Skin epidermis (tissue), 12 donors: Measurements from ENCODE around the gene PIEZO2.
"Not testable (repeated sequence)": the region's sequence is repeated elsewhere in the genome, so short reads cannot be mapped to it uniquely, and the experiment has no call there.

Experiments used
- H3K27ac ChIP-seq, 21 experiments: fragments of 200-600 bp; sonication (generic) in 11 of 21; one replicate each; pipeline ENCODE4 v1.5.0; 2020; ENCODE audit warnings: mild to moderate bottlenecking in 3 of 21, inconsistent platforms in 2 of 21, moderate library complexity in 2 of 21
- H3K4me3 ChIP-seq, 7 experiments: fragments of 200-600 bp; sonication (generic) in 2 of 7; one replicate each; pipeline ENCODE4 v1.5.0; 2020; ENCODE audit warnings: inconsistent platforms in 2 of 7, mild to moderate bottlenecking in 2 of 7, moderate library complexity in 1 of 7

The PIEZO2 gene

DNA sequence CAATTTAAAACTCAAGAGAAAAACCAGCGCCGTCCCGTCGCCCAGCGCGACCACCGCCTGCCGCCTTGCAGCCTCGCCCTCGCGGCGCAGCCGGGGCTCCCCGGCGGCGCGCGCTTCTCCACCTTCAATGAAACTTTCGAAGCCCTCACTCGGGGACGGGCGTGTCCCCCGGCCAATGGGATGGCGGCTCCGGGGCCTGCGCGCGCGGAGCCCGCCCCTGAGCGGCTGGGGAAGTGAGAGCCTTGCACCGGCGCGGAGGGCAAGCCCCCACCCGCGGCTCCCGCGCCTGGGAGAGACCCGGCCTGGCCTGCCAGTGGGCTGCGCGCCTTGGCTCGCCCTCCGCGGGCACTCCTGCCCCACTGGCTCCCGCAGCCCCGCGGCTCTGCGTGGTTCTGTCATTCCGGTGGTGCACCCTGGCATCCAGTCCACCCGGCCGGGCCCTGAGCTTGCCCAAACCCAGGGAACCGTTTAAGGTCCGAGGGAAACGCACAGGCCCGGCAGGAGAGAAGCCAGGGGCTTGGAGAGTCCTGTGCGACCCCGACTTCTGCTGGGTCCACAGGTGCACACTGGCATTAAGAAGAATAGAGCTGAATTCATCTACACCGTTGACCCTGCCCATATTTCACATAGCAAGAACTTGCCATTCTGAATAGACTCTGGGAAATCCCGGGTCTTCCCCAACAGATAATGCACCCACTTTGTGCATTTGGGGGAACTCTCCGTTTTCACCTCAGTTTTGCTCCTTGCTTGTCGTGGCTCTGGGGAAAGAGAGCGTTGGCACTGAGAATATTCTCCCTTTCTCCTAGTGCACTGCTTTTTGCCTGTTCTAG is at the start of gene PIEZO2:
Gene PIEZO2, minus strand, starts transcription at position 129 of the 830 bp plus-strand sequence. CDS start 981 bp downstream, outside the sequence.
- Histone ChIP-seq H3K4me3 (peak within 1 kb of the TSS; percentile 7 to 43 (median 23)), H3K27ac (peak within 1 kb of the TSS in 5 of 21 experiments; percentile 1 to 54 (median 13))

DNA sequence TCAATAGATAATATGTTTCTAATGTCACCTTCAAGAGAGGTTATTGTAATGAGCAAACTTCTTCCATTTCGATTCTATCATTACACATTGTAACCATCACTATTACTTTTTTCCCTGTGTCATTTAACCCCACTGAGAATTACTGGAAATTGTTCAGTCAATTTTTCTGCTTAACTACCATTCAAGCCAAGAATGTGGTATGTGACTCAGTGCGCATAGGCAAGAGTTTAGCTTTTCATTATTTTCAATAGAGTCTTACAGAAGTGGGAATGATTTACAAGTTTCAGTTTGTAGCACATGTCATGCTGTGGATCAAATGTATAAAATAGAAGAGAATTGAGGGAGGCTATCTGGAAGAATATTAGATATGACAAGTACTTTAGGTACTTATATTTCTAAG is 34.3 kb upstream of the PIEZO2 start:
- no peak overlapping the region for H3K27ac ChIP-seq
- no peak overlapping the region for H3K4me3 ChIP-seq

DNA sequence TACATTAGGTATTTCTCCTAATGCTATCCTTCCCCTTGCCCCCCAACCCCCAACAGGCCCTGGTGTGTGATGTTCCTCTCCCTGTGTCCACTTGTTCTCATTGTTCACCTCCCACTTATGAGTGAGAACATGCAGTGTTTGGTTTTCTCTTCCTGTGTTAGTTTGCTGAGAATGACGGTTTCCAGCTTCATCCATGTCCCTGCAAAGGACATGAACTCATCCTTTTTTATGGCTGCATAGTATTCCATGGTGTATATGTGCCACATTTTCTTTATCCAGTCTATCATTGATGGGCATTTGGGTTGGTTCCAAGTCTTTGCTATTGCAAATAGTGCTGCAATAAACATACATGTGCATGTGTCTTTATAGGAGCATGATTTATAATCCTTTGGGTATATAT is 32.3 kb upstream of the PIEZO2 start:
- H3K27ac ChIP-seq, H3K4me3 ChIP-seq: not testable (repeated sequence)

DNA sequence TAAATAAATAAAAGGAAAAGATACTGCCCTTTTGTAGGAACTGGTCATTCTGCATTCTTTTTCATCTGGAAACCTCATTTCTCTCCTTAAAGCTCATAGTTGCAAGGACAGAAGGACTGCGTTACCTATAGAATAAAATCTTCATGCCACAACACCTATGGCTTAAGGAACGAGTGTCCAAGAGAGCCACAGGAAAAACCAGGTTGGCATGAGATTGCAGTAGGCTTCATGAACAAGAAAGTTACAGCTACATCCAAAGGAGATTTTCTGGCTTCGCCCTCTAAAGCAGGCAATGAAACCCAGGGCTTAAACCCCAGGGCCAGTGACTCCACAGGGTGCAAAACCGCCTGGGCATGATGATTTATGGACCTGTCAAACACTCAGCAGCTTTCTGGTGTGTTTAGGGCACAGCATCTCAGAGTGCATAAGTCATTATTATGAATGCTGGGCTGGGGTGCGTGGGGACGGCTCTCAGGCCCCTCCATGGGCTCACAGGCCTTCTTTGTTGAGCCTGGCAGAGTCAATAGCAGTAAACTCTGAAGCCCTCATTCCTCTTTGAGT is 30.7 kb upstream of the PIEZO2 start:
- H3K27ac ChIP-seq, result peak overlapping the region in 1 of 21 experiments; percentile 34
- no peak overlapping the region for H3K4me3 ChIP-seq

DNA sequence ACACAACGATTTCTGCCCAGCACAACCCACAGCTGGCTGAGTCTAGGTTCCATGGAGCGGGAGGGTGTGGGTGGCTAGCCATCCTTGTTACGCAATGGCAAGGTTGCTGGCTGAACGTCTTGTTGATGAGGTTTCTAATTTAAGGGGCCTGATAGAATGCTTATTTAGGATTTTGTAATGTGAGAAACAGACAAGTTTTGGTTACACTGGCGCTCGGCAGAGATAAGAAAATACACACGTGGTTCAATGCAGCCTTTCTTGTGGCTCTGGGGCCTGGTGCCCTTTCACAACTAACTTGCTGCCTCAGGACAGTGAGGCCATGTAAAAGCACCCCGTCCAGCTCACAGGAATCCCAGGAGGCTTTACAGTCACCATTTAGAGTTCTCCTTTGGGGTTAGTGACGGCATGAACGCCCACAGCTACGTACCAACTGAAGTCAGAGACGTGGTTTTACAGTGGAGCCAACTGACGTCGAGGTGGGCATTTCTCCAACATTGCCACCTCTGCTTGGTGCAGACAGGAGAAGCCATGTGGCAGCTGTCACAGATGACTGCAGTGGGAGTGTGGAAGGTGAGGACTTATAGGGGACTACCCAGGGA is 29.7 kb upstream of the PIEZO2 start:
- Histone ChIP-seq H3K4me3 (no peak overlapping the region), H3K27ac (peak overlapping the region in 6 of 21 experiments; percentile 4 to 60 (median 28))

DNA sequence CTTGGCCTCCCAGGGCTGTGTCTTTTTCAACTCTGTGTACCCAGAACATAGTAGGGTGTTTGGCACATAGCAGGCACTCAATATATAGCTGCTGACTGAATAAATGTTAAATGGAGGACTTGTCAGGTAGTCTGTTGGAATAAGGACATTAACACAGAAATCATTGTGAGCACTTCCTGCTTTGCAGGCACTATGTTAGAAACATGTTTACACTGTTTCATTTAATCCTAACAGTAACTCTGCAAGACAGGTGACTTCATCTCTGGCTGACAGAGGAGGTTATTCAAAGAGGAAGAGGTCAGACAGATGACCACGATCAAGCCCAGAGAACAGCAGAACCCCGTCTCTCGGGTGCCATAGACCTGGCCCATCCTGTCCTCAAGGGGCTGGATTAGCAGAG is 28.0 kb upstream of the PIEZO2 start:
- H3K4me3 ChIP-seq, result no peak overlapping the region
- H3K27ac ChIP-seq, result peak overlapping the region in 1 of 21 experiments; percentile 14

DNA sequence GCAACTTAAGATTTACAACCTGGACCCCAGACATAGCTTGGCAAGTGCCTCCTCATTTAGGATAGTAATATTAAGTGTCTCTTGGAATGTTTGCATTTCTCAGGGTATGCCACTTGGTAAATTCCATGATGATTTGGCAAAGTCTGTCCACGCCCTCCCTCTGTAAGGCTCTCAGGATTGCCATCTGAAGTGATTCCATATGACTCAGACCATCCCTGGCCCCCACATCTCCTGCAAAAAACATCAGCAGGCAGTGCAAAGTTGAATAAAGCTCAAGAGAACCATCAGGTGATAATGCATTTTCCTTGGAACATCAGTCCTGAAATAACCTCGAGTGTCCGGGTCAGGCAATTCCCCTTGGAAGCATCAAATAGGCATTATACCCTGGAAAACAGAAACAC is 27.1 kb upstream of the PIEZO2 start:
- Histone ChIP-seq H3K4me3 (no peak overlapping the region), H3K27ac (peak overlapping the region in 3 of 21 experiments; percentile 52 to 83 (median 74))

DNA sequence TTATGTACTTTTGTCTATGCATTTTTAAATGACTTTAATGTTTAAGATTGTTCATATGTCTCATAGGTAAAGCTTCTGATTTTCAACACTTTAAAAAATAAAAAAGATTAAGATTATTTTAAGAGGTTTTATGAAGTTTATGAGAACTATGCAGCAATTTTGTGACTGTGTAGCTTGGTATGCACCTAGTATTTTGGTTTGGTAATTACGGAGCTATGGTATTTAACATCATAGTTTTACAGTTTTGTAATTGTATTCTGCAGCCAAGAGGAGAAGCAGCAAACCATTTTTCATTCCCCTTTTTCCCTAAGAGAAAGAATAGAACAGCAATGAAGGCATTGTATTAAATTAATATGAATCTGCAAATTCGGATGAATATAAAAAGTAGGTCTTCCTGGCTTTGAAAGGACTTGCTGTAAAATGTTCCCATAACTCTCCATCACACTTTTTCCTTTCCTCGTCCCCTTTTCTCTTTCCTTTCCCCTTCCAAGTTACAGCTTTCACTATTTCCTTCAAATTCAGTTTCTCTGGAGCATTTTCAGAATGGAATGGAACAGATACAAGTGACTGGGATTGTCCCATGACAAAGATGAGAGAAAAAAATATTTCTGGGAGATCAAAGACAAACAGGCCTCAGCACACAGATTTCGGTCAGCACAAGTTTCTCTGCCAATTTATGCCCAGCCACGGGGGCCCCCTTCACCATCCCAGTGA is 26.1 kb upstream of the PIEZO2 start:
- peak overlapping the region in 8 of 21 experiments; percentile 7 to 83 (median 58) for H3K27ac ChIP-seq
- no peak overlapping the region for H3K4me3 ChIP-seq

DNA sequence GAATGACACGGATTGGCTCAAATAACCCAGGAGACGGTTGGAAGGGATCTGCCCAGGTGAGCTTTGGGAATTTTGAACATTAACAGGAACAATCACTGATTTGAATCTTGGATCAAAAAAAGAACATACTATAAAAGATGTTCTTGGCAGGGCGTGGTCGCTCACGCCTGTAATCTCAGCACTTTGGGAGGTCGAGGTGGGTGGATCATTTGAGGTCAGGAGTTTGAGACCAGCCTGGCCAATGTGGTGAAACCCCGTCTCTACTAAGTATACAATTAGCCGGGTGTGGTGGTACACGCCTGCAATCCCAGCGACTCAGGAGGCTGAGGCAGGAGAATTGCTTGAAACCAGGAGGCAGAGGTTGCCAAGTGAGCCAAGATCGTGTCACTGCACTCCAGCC is 24.8 kb upstream of the PIEZO2 start:
- not testable (repeated sequence) for H3K4me3 ChIP-seq, H3K27ac ChIP-seq

DNA sequence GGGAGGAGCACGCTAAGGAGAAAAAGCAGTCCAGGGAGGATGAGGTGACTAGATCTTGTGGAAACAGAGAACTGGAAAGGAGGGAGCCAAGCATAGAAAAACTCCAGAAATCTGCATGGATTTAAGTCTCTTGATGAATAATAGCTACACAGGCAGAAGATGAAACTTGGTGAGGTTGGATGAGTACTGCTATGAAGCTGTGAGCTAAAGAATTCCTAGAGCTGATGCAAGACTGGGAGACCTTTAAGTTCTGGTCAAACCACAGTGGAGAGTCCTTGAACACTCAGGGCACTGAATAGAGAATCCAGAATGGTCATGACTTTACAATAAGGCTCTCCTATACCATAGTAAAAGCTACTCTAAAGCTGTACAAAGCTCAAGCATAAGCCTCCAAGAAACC is 18.4 kb upstream of the PIEZO2 start:
- Histone ChIP-seq H3K27ac (no peak overlapping the region), H3K4me3 (no peak overlapping the region)

DNA sequence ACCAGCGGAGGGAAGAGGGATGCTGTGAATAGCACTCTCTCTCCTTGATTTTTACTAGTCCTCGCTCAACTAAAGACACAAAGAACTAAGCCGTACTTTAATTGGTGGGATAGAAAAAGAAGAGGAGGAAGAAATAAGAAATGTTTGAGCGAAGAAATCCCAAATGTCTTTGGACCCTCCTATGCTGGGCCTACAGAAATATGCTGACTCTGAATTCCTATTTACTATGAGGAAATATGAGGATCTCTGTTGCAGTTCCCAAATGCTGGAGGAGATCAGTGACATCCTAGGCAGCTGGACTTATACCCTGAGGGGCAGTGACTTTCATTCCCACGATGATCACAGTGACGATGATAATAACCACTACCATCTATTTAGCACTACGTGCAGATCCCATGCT is 16.6 kb upstream of the PIEZO2 start:
- no peak overlapping the region for H3K27ac ChIP-seq
- no peak overlapping the region for H3K4me3 ChIP-seq

DNA sequence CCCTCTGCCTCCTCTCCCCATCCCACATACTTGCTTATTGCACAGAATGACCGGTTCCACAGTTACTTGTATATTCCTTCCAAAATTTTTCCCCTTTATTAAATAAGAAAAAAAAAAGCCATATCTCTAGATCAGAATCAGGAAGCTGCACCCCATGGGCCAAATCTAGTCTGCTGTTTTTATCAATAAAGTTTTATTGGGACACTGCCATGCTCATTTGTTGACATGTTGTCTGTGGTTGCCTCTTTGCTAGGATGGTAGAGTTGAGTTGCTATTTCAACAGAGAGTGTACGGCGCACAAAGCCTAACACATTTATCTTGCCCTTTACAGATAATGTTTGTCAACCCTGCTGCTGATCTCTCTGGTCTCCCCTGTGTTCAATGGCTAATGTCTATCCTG is 15.8 kb upstream of the PIEZO2 start:
- H3K4me3 ChIP-seq, result no peak overlapping the region
- H3K27ac ChIP-seq, result no peak overlapping the region

DNA sequence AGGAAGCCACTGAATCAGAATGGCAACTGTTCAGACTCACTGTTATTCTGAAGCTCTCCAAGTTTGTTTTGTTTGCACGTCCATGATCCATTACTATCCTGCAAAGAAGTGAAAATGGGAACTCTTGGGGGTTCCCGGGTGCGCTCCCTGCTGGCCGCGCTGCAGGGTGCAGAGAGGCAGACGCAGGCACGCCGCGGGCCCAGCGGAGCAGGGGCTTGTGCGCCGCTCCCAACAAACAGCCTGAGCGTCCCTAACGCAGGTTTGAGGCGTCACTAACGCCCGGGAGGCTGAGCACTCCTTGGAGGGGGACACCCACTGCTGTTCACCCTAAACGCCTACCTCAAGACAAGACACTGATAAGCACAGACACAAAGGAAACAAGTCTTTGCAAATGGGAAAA is 14.3 kb upstream of the PIEZO2 start:
- Histone ChIP-seq H3K27ac (no peak overlapping the region), H3K4me3 (no peak overlapping the region)

DNA sequence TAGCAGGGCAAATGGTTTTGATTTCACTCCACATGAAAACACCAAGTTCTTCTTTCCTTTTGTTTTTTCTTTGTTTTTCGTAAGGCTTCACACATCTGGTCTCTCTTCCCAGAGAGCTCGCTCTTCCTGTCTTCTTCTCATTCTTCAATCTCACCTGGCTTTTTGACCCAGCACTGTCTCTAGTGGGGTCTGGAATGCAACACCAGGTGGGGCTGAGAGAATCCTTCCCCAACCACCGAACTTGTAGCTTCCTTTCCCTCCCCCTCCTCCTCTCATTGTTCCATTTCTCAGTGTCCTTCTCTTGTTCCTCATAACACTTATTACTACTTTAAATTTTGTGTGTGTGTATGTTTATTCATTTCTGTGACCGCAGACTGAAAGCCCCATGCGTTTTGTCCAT is 13.5 kb upstream of the PIEZO2 start:
- Histone ChIP-seq H3K4me3 (no peak overlapping the region), H3K27ac (no peak overlapping the region)

DNA sequence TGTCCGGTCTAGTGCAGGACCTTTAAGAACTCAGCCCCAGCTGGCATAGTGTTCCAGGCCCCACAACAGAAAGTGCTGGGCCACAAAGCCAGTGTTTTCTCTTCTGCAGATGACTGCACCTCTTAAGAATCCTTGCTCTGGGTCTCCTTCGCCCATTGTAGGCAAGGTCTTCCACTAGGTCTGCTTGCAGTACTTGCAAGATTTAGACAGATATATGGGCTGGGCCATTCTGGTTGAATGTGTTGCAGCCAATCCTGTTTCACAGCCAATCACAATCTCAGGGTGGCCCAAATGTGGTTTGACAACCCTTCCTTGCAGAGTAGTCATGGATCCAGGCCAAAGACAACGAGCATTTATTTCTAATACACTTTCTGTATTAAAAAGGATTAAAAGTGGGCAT is 13.1 kb upstream of the PIEZO2 start:
- no peak overlapping the region for H3K4me3 ChIP-seq
- H3K27ac ChIP-seq, result no peak overlapping the region

DNA sequence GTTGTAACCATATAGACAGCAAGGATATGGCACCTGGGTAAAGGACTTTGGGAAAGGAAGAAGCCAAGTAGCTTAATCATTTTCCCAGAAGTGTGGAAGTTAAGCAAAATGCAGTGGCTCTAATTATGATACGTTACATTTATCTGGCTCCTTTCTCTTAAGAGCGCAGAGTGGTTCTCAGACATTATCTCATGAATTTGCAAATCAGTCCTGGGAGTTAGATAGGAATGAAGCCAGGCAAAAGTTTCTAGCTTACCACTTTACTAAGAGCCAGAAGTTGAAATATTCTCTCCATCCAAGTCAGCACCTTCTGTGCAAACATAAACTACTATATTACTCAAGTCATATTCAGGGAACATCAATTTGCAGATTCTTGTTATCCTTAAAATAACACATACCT is 10.9 kb upstream of the PIEZO2 start:
- no peak overlapping the region for H3K4me3 ChIP-seq
- H3K27ac ChIP-seq, result no peak overlapping the region

DNA sequence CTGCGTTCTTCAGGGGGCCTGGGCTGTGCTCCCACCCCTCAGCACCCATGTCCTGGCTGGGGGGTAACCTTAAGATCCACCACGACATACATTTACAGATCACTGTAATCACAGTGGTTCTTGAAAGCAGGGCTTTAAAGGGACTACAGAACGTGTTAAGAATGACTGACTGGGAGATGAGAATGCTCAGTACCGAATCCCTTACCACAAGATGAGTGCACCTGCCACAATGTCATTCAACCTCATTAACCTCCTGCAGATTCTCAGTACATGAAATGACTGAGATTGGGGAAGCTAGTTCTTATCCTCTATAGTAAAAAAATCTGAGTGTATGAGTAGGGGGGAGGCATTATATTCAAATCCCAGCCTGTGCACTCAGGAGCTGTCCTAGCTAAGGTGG is 10.5 kb upstream of the PIEZO2 start:
- Histone ChIP-seq H3K27ac (no peak overlapping the region), H3K4me3 (no peak overlapping the region)

DNA sequence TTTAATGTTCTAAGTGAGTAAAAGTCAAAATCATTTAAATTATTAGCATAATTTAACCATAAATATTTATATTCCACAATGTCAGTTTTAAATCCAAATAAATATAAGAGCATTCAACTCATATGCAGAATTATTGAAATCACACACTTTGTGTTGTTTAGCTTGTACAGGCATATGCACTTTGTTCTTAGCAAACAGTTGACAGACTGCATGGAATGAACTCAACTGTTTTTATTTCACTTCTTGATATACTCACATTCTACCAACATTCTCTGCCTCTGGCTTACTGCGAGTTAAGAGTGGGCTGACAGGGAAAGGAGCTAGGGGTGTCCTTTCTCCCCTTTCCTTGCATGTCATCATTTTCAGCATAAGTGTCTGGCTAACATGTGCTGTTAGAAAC is 7.6 kb upstream of the PIEZO2 start:
- Histone ChIP-seq H3K27ac (no peak overlapping the region), H3K4me3 (no peak overlapping the region)

DNA sequence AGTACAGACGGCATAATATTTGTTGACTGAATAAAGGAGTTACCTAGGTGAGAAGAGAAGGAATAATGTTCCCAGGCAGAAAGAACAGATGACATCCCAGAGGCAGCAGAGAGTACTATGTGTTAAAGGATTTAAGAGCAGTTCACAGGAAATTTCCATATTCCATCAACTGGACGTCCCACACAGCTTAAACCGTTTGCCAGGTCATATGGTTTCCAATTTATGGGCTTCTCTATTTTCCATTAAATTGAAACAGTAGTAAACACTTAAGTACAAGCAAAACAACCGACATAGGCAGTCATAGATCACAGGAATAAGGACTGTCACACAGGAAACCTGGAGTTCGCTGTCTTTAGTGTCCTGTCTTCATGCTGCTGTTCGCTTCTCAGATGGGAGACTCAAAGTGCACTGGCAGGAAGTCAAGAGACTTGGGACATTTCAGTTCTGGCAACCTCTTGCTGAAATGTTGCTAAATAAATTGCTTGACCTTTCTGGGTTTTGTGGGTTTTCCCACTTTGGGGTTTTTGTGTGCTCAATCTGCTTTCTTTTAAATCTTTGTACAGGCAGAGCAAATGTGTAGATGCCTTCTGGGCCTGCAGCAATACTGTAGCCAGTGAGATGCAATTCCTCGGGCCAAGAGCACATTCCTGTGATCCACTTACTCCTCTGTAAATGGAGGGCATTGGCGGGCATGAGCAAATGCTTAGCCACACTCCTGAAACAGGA is 5.8 kb upstream of the PIEZO2 start:
- Histone ChIP-seq H3K27ac (no peak overlapping the region), H3K4me3 (no peak overlapping the region)
